Activated B cell treated with CpG ODN at 0.5 μM for 24 hours (primary cell): ENCODE measurements around the gene DNAJC13. TPM values are rescaled to one million over a fixed set of nuclear protein-coding genes. Genes with fewer than 3 reads are reported as not detected.

Experiments used
- ATAC-seq: fragments of 200-7000 bp; cut with Tn5 transposase; one replicate; pipeline ENCODE4 v1.10.0; 2021; ENCODE audit warnings: low read depth, mild to moderate bottlenecking, moderate library complexity
- CTCF ChIA-PET: fragments of 350-600 bp; sonication (Branson Sonifier 250); formaldehyde crosslinking; loops from one replicate; lab custom pipeline; 2021; ENCODE audit warnings: antibody characterized with exemption; lab: Charles Lee
- POLR2A ChIA-PET: fragments of 350-600 bp; sonication (Branson Sonifier 250); formaldehyde crosslinking; loops from one replicate; lab custom pipeline; 2021; ENCODE audit warnings: antibody characterized with exemption; lab: Charles Lee
- DNase-seq: peaks from one replicate; pipeline ENCODE4 v3.0.0; 2022
- H3K27ac Mint-ChIP-seq: one replicate; pipeline ENCODE4 v1.8.0; 2020; ENCODE audit warnings: mixed read lengths
- H3K27me3 Mint-ChIP-seq: one replicate; pipeline ENCODE4 v1.8.0; 2021; ENCODE audit warnings: mixed read lengths
- H3K36me3 Mint-ChIP-seq: one replicate; pipeline ENCODE4 v1.8.0; 2021; ENCODE audit warnings: low read depth, mixed read lengths
- H3K4me1 Mint-ChIP-seq: one replicate; pipeline ENCODE4 v1.8.0; 2021; ENCODE audit warnings: mixed read lengths
- H3K4me3 Mint-ChIP-seq: one replicate; pipeline ENCODE4 v1.8.0; 2020; ENCODE audit warnings: mild to moderate bottlenecking, mixed read lengths
- H3K9me3 Mint-ChIP-seq: one replicate; pipeline ENCODE4 v1.8.0; 2020; ENCODE audit warnings: mixed read lengths
- CTCF ChIP-seq: fragments of 200-600 bp; IDR thresholded peaks from one replicate; pipeline ENCODE4 v1.8.0; 2022; ENCODE audit warnings: antibody characterized with exemption, mild to moderate bottlenecking
- intact Hi-C: fragments of 100-400 bp; cut with micrococcal nuclease; formaldehyde crosslinking; loops from one replicate; pipeline ENCODE4 v1.15.1; 2024
- total RNA-seq: library from RNA; stranded (reverse); gene quantifications from 2 replicates; pipeline ENCODE4 v1.2.3, GENCODE V29; 2022

DNAJC13 gene
- total RNA-seq, 1 donor from 2014 or later: 39.8 TPM

DNA sequence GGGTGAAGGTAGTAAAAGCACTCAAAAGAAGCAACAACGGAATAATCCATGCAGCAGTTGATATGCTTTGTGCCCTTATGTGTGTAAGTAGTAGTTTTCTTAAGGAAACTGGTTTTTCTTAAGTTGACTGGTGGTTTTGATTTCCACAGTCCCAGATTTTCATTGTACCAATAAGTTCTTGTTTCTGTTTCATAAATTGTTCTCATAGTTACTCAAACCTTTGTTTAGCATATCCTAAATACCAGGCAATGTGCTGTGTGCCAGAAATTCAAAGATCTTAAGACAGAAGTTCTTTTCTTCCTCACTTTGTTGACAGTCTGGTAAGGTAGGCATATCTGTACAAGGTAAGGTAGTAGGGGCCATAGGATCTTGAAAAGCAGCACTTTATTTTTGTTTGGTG is 40.0 kb downstream of the DNAJC13 start:
- peaks cover 86% of the 10 kb centered on the region for H3K36me3 Mint-ChIP-seq
- DNase-seq: no peak
- no peak overlapping the region for H3K4me3 Mint-ChIP-seq
- H3K4me1 Mint-ChIP-seq: no peaks in the 10 kb centered on the region
- ChIA-PET POLR2A (interaction anchor here (1.6 kb wide), 1 partner anchor 40 kb away, joined by 5 read pairs; the partner anchor contains the start of gene DNAJC13), CTCF (no interaction called here)
- ATAC-seq: no peak
- no peak overlapping the region for H3K27ac Mint-ChIP-seq
- no peak for TF ChIP-seq CTCF
- H3K27me3 Mint-ChIP-seq: no peaks in the 10 kb centered on the region
- intact Hi-C loops: no loop called here
- peaks cover 3% of the 10 kb centered on the region for H3K9me3 Mint-ChIP-seq

GRCh38 chr3:132459551-132459950 is 42.2 kb downstream of the DNAJC13 start:
- H3K4me3 Mint-ChIP-seq: no peak overlapping the region
- POLR2A ChIA-PET: no interaction called here
- no peak for DNase-seq
- no peaks in the 10 kb centered on the region for H3K4me1 Mint-ChIP-seq
- H3K27me3 Mint-ChIP-seq: no peaks in the 10 kb centered on the region
- peaks cover 3% of the 10 kb centered on the region for H3K9me3 Mint-ChIP-seq
- no peak for ATAC-seq
- H3K36me3 Mint-ChIP-seq: peaks cover 82% of the 10 kb centered on the region
- intact Hi-C loops: no loop called here
- H3K27ac Mint-ChIP-seq: no peak overlapping the region
- CTCF ChIA-PET: no interaction called here
- TF ChIP-seq CTCF: no peak

GRCh38 chr3:132461544-132461943 is 44.2 kb downstream of the DNAJC13 start:
- intact Hi-C loops: no loop called here
- no peak for TF ChIP-seq CTCF
- Mint-ChIP-seq H3K4me3 (no peak overlapping the region), H3K4me1 (no peaks in the 10 kb centered on the region), H3K9me3 (no peaks in the 10 kb centered on the region), H3K36me3 (peaks cover 75% of the 10 kb centered on the region), H3K27ac (no peak overlapping the region), H3K27me3 (no peaks in the 10 kb centered on the region)
- POLR2A ChIA-PET: no interaction called here
- DNase-seq (no peak), ATAC-seq (no peak)
- CTCF ChIA-PET: no interaction called here

DNA sequence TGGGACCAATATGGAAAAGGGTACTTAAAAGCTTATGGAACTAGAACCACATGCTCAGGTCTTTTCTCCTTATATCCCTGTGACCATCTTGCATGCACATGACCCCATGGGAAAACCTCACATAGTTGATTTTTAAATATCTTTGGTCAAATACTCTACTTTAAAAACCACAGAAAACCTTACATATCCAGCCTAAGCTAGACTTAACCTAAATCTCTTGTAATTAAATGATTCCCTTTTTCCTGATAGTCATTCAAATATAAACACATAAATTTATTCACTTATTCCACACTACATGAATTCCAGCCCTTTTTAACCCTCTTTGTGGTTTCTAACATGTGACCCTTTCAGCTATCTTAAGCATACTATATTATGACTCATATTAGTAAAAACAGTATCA is 46.8 kb downstream of the DNAJC13 start:
- no peak for TF ChIP-seq CTCF
- CTCF ChIA-PET: no interaction called here
- no peak overlapping the region for H3K4me3 Mint-ChIP-seq
- H3K36me3 Mint-ChIP-seq: peaks cover 76% of the 10 kb centered on the region
- DNase-seq: no peak
- no peaks in the 10 kb centered on the region for H3K9me3 Mint-ChIP-seq
- POLR2A ChIA-PET: no interaction called here
- H3K4me1 Mint-ChIP-seq: no peaks in the 10 kb centered on the region
- intact Hi-C loops: no loop called here
- ATAC-seq: no peak
- H3K27me3 Mint-ChIP-seq: no peaks in the 10 kb centered on the region
- H3K27ac Mint-ChIP-seq: no peak overlapping the region

DNA sequence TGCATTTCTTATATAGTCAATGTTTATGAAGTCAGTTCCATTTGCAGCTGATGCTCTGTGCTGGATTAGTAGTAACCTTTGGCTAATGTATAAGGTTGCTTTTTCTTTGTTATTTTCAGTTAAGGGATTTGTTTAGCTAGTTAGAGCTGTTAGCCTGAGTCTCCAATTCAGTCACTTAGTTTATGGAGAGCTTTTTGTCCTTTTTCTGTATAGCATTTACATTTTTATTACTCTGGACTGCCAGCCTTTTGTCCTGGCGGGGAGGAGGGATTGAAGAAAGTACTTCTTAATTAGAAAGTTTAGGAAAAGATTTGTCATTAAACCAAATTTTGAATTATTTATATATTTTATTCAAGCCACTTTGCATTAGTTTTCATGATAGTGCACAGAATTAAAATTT is 52.0 kb downstream of the DNAJC13 start:
- intact Hi-C loops: no loop called here
- Mint-ChIP-seq H3K27me3 (no peaks in the 10 kb centered on the region), H3K27ac (no peak overlapping the region), H3K4me3 (no peak overlapping the region), H3K36me3 (peaks cover 56% of the 10 kb centered on the region), H3K4me1 (no peaks in the 10 kb centered on the region), H3K9me3 (no peaks in the 10 kb centered on the region)
- no peak for DNase-seq
- no peak for ATAC-seq
- TF ChIP-seq CTCF: no peak
- POLR2A ChIA-PET: no interaction called here
- CTCF ChIA-PET: no interaction called here
